GM23338 (cell line): Measurements from ENCODE around the gene PALMD. TPM values are rescaled to one million over a fixed set of nuclear protein-coding genes. Genes with fewer than 3 reads are reported as not detected.

Experiments
- ATAC-seq: fragments of 200-7000 bp; cut with Tn5 transposase; 3 replicates; pipeline ENCODE4 v1.9.1; 2020
- DNase-seq: peaks from one replicate; pipeline ENCODE4 v3.0.0-alpha.2; 2015; ENCODE audit warnings: low spot score
- H2AFZ ChIP-seq: fragments of 200-600 bp; sonication (generic); 2 replicates; pipeline ENCODE4 v1.8.0; 2016; ENCODE audit warnings: antibody characterized with exemption, mild to moderate bottlenecking, moderate library complexity
- H3F3A ChIP-seq: fragments of 200-600 bp; sonication (generic); replicated peaks from 2 replicates; pipeline ENCODE4 v1.8.0; 2017; ENCODE audit warnings: antibody characterized with exemption, mixed run types, low read depth
- H3K27ac ChIP-seq: fragments of 200-600 bp; sonication (generic); 2 replicates; pipeline ENCODE4 v1.6.1; 2016; ENCODE audit warnings: low read depth
- H3K27me3 ChIP-seq: fragments of 200-600 bp; sonication (generic); 2 replicates; pipeline ENCODE4 v1.8.0; 2016; ENCODE audit warnings: mild to moderate bottlenecking, mixed run types, moderate library complexity; ENCODE audit not compliant: insufficient read depth
- H3K36me3 ChIP-seq: fragments of 200-600 bp; sonication (generic); 2 replicates; pipeline ENCODE4 v1.8.0; 2016; ENCODE audit warnings: mild to moderate bottlenecking; ENCODE audit not compliant: insufficient read depth
- H3K4me1 ChIP-seq: fragments of 200-600 bp; sonication (generic); 2 replicates; pipeline ENCODE4 v1.8.0; 2016; ENCODE audit warnings: mild to moderate bottlenecking, moderate library complexity; ENCODE audit not compliant: insufficient read depth
- H3K4me2 ChIP-seq: fragments of 200-600 bp; sonication (generic); 2 replicates; pipeline ENCODE4 v1.7.1; 2017; ENCODE audit warnings: mixed run types
- H3K4me3 ChIP-seq: fragments of 200-600 bp; sonication (generic); 2 replicates; pipeline ENCODE4 v1.6.1; 2016; ENCODE audit warnings: mixed run types
- H3K79me2 ChIP-seq: fragments of 200-600 bp; sonication (generic); replicated peaks from 2 replicates; pipeline ENCODE4 v1.8.0; 2017; ENCODE audit warnings: mild to moderate bottlenecking; ENCODE audit not compliant: insufficient read depth
- H3K9me2 ChIP-seq: fragments of 200-600 bp; sonication (generic); 2 replicates; pipeline ENCODE4 v1.8.0; 2017; ENCODE audit not compliant: insufficient read depth
- H4K20me1 ChIP-seq: fragments of 200-600 bp; sonication (generic); replicated peaks from 2 replicates; pipeline ENCODE4 v1.8.0; 2017; ENCODE audit warnings: mild to moderate bottlenecking; ENCODE audit not compliant: insufficient read depth
- H3K27ac Mint-ChIP-seq: 2 replicates; pipeline ENCODE4 v1.8.0; 2020; ENCODE audit warnings: inconsistent platforms, mild to moderate bottlenecking, moderate library complexity, mixed read lengths
- H3K27me3 Mint-ChIP-seq: 3 replicates; pipeline ENCODE4 v1.8.0; 2022; ENCODE audit warnings: low read depth, mild to moderate bottlenecking, moderate library complexity, mixed read lengths, inconsistent platforms; ENCODE audit not compliant: insufficient read depth, poor library complexity
- H3K36me3 Mint-ChIP-seq: 3 replicates; pipeline ENCODE4 v1.8.0; 2021; ENCODE audit warnings: low read depth, mild to moderate bottlenecking, inconsistent platforms, moderate library complexity, mixed read lengths
- H3K4me1 Mint-ChIP-seq: 3 replicates; pipeline ENCODE4 v1.8.0; 2020; ENCODE audit warnings: mild to moderate bottlenecking, inconsistent platforms, mixed read lengths
- H3K4me3 Mint-ChIP-seq: 3 replicates; pipeline ENCODE4 v1.8.0; 2021; ENCODE audit warnings: moderate library complexity, mild to moderate bottlenecking, inconsistent platforms, mixed read lengths
- H3K9me3 Mint-ChIP-seq: 3 replicates; pipeline ENCODE4 v1.8.0; 2020; ENCODE audit warnings: moderate library complexity, mild to moderate bottlenecking, inconsistent platforms, mixed read lengths
- CREB1 ChIP-seq: fragments of 250-450 bp; sonication (Bioruptor Pico); IDR thresholded peaks from 2 replicates; pipeline ENCODE4 v1.5.0; 2020; ENCODE audit warnings: low read depth, mild to moderate bottlenecking, moderate library complexity
- EZH2 ChIP-seq: fragments of 200-600 bp; sonication (generic); IDR thresholded peaks from one replicate; pipeline ENCODE4 v1.8.0; 2017; ENCODE audit warnings: antibody characterized with exemption, mild to moderate bottlenecking, low read depth; ENCODE audit not compliant: unreplicated experiment
- EZH2phosphoT487 ChIP-seq: fragments of 200-600 bp; sonication (generic); IDR thresholded peaks from one replicate; pipeline ENCODE4 v1.8.1; 2018; ENCODE audit warnings: antibody characterized with exemption; ENCODE audit not compliant: unreplicated experiment
- JUNB ChIP-seq: IDR thresholded peaks from one replicate; pipeline ENCODE4 v1.6.1; 2016; ENCODE audit warnings: antibody characterized with exemption; ENCODE audit not compliant: unreplicated experiment
- NANOG ChIP-seq: IDR thresholded peaks from 2 replicates; pipeline ENCODE4 v1.6.1; 2016; ENCODE audit warnings: antibody characterized with exemption, borderline replicate concordance
- POLR2AphosphoS5 ChIP-seq: IDR thresholded peaks from 2 replicates; pipeline ENCODE4 v1.6.1; 2016; ENCODE audit warnings: antibody characterized with exemption, low read depth
- STAT1 ChIP-seq: IDR thresholded peaks from one replicate; pipeline ENCODE4 v1.6.1; 2016; ENCODE audit warnings: antibody characterized with exemption; ENCODE audit not compliant: unreplicated experiment
- ZNF114 ChIP-seq: fragments of 250-450 bp; sonication (Bioruptor Pico); IDR thresholded peaks from 2 replicates; pipeline ENCODE4 v1.5.0; 2020; ENCODE audit warnings: mild to moderate bottlenecking, moderate library complexity
- ZNF331 ChIP-seq: fragments of 250-450 bp; sonication (Bioruptor Pico); IDR thresholded peaks from 2 replicates; pipeline ENCODE4 v1.5.0; 2020; ENCODE audit warnings: low read depth, mild to moderate bottlenecking, moderate library complexity
- polyA plus RNA-seq: library from polyadenylated mRNA; unstranded; fragments of >200 nt; fragmentation: Nextera tagmentation; extraction: Ambion mirVana; gene quantifications from 2 replicates; pipeline ENCODE4 v1.2.1, GENCODE V29; 2016
- total RNA-seq: library from RNA; depleted of rRNA; stranded (reverse); fragments of >200 nt; shearing (Covaris generic); gene quantifications from 2 replicates; pipeline ENCODE4 v1.2.3, GENCODE V29; 2014
- TF ChIP-seq, protein P1 (sequence below): fragments of 250-450 bp; sonication (Bioruptor Pico); IDR thresholded peaks from 2 replicates; pipeline ENCODE4 v1.5.0; 2020; ENCODE audit warnings: mild to moderate bottlenecking, moderate library complexity
- TF ChIP-seq, protein P2 (sequence below): IDR thresholded peaks from 2 replicates; pipeline ENCODE4 v1.6.1; 2016; ENCODE audit warnings: antibody characterized with exemption
- TF ChIP-seq, protein P3 (sequence below), 2 experiments: fragments of 200-600 bp in 1 of 2; sonication (generic) in 1 of 2; conservative IDR thresholded peaks; 2 replicates each; pipeline versions ENCODE4 v1.5.1 to v1.6.1; 2016 to 2017; ENCODE audit warnings: antibody characterized with exemption in 2 of 2, low read depth in 2 of 2, mild to moderate bottlenecking in 2 of 2, moderate library complexity in 1 of 2
- TF ChIP-seq, protein P4 (sequence below): IDR thresholded peaks from one replicate; pipeline ENCODE4 v1.6.1; 2018; ENCODE audit warnings: antibody characterized with exemption; ENCODE audit not compliant: unreplicated experiment

PALMD gene
- total and polyA plus RNA-seq, 2 experiments from 2014 or later, result not detected

DNA sequence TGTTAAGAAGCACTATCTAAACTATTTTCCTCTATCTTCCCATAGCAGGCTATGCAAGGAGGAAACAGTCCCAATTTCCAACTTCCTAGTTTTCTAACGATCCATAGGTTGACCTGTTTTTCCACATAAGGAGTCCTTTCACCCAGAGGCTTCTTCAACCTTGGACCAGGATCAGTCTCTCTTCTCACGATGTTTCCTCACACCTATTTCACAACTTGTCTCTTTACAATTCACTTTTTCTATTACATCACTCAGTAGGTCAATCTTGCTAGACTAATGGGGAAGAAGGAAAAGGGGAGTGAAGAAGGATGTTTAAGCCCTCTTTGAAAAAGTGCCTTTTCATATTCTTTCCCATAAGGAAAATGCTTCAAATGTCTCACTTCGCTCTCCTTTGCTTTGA lies 15.9 kb downstream of the PALMD start (continued):
- TF ChIP-seq JUNB, result no peak
- TF ChIP-seq NANOG, result no peak
- TF ChIP-seq EZH2phosphoT487, result no peak
- TF ChIP-seq POLR2AphosphoS5, result no peak
- TF ChIP-seq STAT1, result no peak
- TF ChIP-seq ZNF331, result no peak
- TF ChIP-seq, protein P1, sequence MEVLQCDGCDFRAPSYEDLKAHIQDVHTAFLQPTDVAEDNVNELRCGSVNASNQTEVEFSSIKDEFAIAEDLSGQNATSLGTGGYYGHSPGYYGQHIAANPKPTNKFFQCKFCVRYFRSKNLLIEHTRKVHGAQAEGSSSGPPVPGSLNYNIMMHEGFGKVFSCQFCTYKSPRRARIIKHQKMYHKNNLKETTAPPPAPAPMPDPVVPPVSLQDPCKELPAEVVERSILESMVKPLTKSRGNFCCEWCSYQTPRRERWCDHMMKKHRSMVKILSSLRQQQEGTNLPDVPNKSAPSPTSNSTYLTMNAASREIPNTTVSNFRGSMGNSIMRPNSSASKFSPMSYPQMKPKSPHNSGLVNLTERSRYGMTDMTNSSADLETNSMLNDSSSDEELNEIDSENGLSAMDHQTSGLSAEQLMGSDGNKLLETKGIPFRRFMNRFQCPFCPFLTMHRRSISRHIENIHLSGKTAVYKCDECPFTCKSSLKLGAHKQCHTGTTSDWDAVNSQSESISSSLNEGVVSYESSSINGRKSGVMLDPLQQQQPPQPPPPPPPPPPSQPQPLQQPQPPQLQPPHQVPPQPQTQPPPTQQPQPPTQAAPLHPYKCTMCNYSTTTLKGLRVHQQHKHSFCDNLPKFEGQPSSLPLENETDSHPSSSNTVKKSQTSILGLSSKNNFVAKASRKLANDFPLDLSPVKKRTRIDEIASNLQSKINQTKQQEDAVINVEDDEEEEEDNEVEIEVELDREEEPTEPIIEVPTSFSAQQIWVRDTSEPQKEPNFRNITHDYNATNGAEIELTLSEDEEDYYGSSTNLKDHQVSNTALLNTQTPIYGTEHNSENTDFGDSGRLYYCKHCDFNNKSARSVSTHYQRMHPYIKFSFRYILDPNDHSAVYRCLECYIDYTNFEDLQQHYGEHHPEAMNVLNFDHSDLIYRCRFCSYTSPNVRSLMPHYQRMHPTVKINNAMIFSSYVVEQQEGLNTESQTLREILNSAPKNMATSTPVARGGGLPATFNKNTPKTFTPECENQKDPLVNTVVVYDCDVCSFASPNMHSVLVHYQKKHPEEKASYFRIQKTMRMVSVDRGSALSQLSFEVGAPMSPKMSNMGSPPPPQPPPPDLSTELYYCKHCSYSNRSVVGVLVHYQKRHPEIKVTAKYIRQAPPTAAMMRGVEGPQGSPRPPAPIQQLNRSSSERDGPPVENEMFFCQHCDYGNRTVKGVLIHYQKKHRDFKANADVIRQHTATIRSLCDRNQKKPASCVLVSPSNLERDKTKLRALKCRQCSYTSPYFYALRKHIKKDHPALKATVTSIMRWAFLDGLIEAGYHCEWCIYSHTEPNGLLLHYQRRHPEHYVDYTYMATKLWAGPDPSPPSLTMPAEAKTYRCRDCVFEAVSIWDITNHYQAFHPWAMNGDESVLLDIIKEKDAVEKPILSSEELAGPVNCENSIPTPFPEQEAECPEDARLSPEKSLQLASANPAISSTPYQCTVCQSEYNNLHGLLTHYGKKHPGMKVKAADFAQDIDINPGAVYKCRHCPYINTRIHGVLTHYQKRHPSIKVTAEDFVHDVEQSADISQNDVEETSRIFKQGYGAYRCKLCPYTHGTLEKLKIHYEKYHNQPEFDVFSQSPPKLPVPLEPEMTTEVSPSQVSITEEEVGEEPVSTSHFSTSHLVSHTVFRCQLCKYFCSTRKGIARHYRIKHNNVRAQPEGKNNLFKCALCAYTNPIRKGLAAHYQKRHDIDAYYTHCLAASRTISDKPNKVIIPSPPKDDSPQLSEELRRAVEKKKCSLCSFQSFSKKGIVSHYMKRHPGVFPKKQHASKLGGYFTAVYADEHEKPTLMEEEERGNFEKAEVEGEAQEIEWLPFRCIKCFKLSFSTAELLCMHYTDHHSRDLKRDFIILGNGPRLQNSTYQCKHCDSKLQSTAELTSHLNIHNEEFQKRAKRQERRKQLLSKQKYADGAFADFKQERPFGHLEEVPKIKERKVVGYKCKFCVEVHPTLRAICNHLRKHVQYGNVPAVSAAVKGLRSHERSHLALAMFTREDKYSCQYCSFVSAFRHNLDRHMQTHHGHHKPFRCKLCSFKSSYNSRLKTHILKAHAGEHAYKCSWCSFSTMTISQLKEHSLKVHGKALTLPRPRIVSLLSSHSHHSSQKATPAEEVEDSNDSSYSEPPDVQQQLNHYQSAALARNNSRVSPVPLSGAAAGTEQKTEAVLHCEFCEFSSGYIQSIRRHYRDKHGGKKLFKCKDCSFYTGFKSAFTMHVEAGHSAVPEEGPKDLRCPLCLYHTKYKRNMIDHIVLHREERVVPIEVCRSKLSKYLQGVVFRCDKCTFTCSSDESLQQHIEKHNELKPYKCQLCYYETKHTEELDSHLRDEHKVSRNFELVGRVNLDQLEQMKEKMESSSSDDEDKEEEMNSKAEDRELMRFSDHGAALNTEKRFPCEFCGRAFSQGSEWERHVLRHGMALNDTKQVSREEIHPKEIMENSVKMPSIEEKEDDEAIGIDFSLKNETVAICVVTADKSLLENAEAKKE (CRISPR knock-in tag), result no peak
- TF ChIP-seq EZH2, result no peak

DNA sequence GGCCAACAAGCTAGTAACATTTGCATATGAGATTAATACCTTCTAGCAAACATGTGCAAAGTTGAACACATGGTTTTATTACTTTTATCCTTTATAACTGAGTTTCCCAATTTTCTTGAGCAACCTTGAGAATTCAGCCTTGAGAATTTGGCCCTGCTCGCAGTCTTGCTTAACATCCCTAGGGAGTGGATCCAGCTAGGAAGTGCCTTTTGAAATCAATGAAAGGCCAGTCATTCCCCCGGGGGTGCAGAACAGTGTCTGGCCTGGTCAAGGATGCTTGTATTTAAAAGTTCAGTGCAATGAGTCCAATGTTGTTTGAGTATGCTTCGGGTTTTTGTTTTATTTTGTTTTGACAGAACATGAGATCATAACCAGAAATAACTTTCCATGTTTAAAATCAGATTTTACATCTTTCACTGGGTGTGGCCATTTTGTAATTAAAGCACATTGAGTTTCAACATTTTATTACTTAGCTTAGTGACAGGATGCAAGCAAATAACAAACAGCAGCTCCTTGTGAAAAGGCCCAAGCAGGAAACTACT lies 16.7 kb downstream of the PALMD start:
- Histone ChIP-seq H3K79me2 (no peaks in the 10 kb centered on the region), H3K4me1 (peaks cover 10% of the 10 kb centered on the region), H3F3A (no peaks in the 10 kb centered on the region), H3K4me3 (no peak overlapping the region), H3K36me3 (no peaks in the 10 kb centered on the region), H3K27me3 (no peaks in the 10 kb centered on the region), H3K4me2 (no peak overlapping the region), H3K9me2 (no peaks in the 10 kb centered on the region), H4K20me1 (no peaks in the 10 kb centered on the region), H2AFZ (no peak overlapping the region), H3K27ac (no peak overlapping the region)
- Mint-ChIP-seq H3K27ac (no peak overlapping the region), H3K36me3 (no peaks in the 10 kb centered on the region), H3K27me3 (no peaks in the 10 kb centered on the region), H3K4me1 (peaks cover 12% of the 10 kb centered on the region), H3K9me3 (no peaks in the 10 kb centered on the region), H3K4me3 (no peak overlapping the region)
- DNase-seq (no peak), ATAC-seq (no peak)
- TF ChIP-seq ZNF331 (no peak), CREB1 (CRISPR knock-in tag) (no peak), EZH2 (no peak), EZH2phosphoT487 (no peak), POLR2AphosphoS5 (no peak), NANOG (no peak), ZNF114 (CRISPR knock-in tag) (no peak), JUNB (no peak), STAT1 (no peak)
- TF ChIP-seq, protein P2, sequence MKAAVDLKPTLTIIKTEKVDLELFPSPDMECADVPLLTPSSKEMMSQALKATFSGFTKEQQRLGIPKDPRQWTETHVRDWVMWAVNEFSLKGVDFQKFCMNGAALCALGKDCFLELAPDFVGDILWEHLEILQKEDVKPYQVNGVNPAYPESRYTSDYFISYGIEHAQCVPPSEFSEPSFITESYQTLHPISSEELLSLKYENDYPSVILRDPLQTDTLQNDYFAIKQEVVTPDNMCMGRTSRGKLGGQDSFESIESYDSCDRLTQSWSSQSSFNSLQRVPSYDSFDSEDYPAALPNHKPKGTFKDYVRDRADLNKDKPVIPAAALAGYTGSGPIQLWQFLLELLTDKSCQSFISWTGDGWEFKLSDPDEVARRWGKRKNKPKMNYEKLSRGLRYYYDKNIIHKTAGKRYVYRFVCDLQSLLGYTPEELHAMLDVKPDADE, result no peak
- TF ChIP-seq, protein P3, sequence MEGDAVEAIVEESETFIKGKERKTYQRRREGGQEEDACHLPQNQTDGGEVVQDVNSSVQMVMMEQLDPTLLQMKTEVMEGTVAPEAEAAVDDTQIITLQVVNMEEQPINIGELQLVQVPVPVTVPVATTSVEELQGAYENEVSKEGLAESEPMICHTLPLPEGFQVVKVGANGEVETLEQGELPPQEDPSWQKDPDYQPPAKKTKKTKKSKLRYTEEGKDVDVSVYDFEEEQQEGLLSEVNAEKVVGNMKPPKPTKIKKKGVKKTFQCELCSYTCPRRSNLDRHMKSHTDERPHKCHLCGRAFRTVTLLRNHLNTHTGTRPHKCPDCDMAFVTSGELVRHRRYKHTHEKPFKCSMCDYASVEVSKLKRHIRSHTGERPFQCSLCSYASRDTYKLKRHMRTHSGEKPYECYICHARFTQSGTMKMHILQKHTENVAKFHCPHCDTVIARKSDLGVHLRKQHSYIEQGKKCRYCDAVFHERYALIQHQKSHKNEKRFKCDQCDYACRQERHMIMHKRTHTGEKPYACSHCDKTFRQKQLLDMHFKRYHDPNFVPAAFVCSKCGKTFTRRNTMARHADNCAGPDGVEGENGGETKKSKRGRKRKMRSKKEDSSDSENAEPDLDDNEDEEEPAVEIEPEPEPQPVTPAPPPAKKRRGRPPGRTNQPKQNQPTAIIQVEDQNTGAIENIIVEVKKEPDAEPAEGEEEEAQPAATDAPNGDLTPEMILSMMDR (conservative IDR thresholded peaks at IDR 0.05; ENCODE audit: low read depth in 2 of 2), result no peak
- TF ChIP-seq, protein P4, sequence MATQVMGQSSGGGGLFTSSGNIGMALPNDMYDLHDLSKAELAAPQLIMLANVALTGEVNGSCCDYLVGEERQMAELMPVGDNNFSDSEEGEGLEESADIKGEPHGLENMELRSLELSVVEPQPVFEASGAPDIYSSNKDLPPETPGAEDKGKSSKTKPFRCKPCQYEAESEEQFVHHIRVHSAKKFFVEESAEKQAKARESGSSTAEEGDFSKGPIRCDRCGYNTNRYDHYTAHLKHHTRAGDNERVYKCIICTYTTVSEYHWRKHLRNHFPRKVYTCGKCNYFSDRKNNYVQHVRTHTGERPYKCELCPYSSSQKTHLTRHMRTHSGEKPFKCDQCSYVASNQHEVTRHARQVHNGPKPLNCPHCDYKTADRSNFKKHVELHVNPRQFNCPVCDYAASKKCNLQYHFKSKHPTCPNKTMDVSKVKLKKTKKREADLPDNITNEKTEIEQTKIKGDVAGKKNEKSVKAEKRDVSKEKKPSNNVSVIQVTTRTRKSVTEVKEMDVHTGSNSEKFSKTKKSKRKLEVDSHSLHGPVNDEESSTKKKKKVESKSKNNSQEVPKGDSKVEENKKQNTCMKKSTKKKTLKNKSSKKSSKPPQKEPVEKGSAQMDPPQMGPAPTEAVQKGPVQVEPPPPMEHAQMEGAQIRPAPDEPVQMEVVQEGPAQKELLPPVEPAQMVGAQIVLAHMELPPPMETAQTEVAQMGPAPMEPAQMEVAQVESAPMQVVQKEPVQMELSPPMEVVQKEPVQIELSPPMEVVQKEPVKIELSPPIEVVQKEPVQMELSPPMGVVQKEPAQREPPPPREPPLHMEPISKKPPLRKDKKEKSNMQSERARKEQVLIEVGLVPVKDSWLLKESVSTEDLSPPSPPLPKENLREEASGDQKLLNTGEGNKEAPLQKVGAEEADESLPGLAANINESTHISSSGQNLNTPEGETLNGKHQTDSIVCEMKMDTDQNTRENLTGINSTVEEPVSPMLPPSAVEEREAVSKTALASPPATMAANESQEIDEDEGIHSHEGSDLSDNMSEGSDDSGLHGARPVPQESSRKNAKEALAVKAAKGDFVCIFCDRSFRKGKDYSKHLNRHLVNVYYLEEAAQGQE, result no peak
